Thoracic aorta (tissue), 2 donors: ENCODE measurements around the gene ILKAP. TPM values are rescaled to one million over a fixed set of nuclear protein-coding genes. Genes with fewer than 3 reads are reported as not detected.
A peak's percentile ranks its signal among the peaks of the same experiment; 100 is the strongest.

Experiments
- ATAC-seq: fragments of 150-250 bp; one replicate; pipeline ENCODE4 v1.8.0; 2017; ENCODE audit warnings: low read depth; ENCODE audit not compliant: insufficient number of reproducible peaks, low FRiP score
- DNase-seq: peaks from one replicate; pipeline ENCODE4 v3.0.0-alpha.2; 2020; ENCODE audit warnings: low spot score
- H3K27ac ChIP-seq, 2 donors: fragments of 200-600 bp; sonication (generic); 1 replicate in 1 of 2; 2 replicates in 1 of 2; pipeline ENCODE4 v1.5.1; 2016; ENCODE audit warnings: mild to moderate bottlenecking in 2 of 2, moderate library complexity in 2 of 2
- H3K27me3 ChIP-seq: fragments of 200-600 bp; sonication (generic); replicated peaks from 2 replicates; pipeline ENCODE4 v1.6.0; 2016; ENCODE audit warnings: mild to moderate bottlenecking; ENCODE audit not compliant: insufficient read depth
- H3K36me3 ChIP-seq: fragments of 200-600 bp; sonication (generic); one replicate; pipeline ENCODE4 v1.5.1; 2016
- H3K4me1 ChIP-seq, 2 donors: fragments of 200-600 bp; sonication (generic); 1 replicate in 1 of 2; 2 replicates in 1 of 2; pipeline versions ENCODE4 v1.5.1 to v1.6.0; 2016; ENCODE audit warnings: low read depth in 2 of 2, mild to moderate bottlenecking in 1 of 2; ENCODE audit not compliant: control insufficient read depth in 1 of 2
- H3K4me3 ChIP-seq: fragments of 200-600 bp; sonication (generic); 2 replicates; pipeline ENCODE4 v1.5.1; 2016; ENCODE audit warnings: mild to moderate bottlenecking
- H3K9me3 ChIP-seq: fragments of 200-600 bp; sonication (generic); 2 replicates; pipeline ENCODE4 v1.5.1; 2016
- CTCF ChIP-seq: fragments of 200-600 bp; sonication (generic); IDR thresholded peaks from one replicate; pipeline ENCODE4 v1.5.1; 2019; ENCODE audit warnings: antibody characterized with exemption
- total RNA-seq, 2 donors: library from RNA; depleted of rRNA; stranded (reverse); fragments of >200 nt; gene quantifications; one replicate each; pipeline versions ENCODE4 v1.1.0 to v1.2.3, GENCODE V29; 2016

Gene ILKAP
- total RNA-seq, 2 donors from 2014 or later = 28.6 to 58.0 TPM

GRCh38 chr2:238207006-238207405 is 3.5 kb upstream of the ILKAP start:
- H3K27me3 ChIP-seq = no peaks in the 10 kb centered on the region
- DNase-seq = no peak
- H3K27ac ChIP-seq = no peak overlapping the region
- no peaks in the 10 kb centered on the region for H3K36me3 ChIP-seq
- H3K4me1 ChIP-seq = peaks cover 5 to 13% of the 10 kb centered on the region in 2 donors
- no peak overlapping the region for H3K4me3 ChIP-seq
- H3K9me3 ChIP-seq = no peaks in the 10 kb centered on the region
- no peak for TF ChIP-seq CTCF
- no peak for ATAC-seq

- ATAC-seq = no peak
Measured at GRCh38 chr2:238203973-238204683, 633 bp upstream of the ILKAP start.

GRCh38 chr2:238202326-238203093 is 985 bp downstream of the ILKAP start:
- H3K4me1 ChIP-seq = peaks cover 26 to 47% of the 10 kb centered on the region in 2 donors
- peak overlapping the region; percentile 84 for H3K4me3 ChIP-seq
- no peaks in the 10 kb centered on the region for H3K9me3 ChIP-seq
- peak overlapping the region; percentile 87 to 92 for H3K27ac ChIP-seq
- TF ChIP-seq CTCF = no peak
- no peak for ATAC-seq
- DNase-seq = no peak
- no peaks in the 10 kb centered on the region for H3K27me3 ChIP-seq
- H3K36me3 ChIP-seq = no peaks in the 10 kb centered on the region

More at GRCh38 chr2:238203973-238204683, 633 bp upstream of the ILKAP start:
- H3K27ac ChIP-seq = peak overlapping the region; percentile 81 to 87
- TF ChIP-seq CTCF = no peak
- H3K4me3 ChIP-seq = peak overlapping the region; percentile 84
- no peak for DNase-seq
- H3K4me1 ChIP-seq = peaks cover 26 to 33% of the 10 kb centered on the region in 2 donors
- no peaks in the 10 kb centered on the region for H3K9me3 ChIP-seq
- H3K27me3 ChIP-seq = no peaks in the 10 kb centered on the region
- H3K36me3 ChIP-seq = no peaks in the 10 kb centered on the region

GRCh38 chr2:238190445-238190844 is 13.1 kb downstream of the ILKAP start:
- no peak overlapping the region for H3K27ac ChIP-seq
- H3K36me3 ChIP-seq = peaks cover 76% of the 10 kb centered on the region
- H3K9me3 ChIP-seq = no peaks in the 10 kb centered on the region
- DNase-seq (no peak), ATAC-seq (no peak)
- H3K4me3 ChIP-seq = no peak overlapping the region
- H3K27me3 ChIP-seq = no peaks in the 10 kb centered on the region
- H3K4me1 ChIP-seq = no peaks in the 10 kb centered on the region
- TF ChIP-seq CTCF = no peak
